HEK293 (cell line): Measurements from ENCODE around the gene RBP2.
A peak's percentile ranks its signal among the peaks of the same experiment; 100 is the strongest.

Source experiments
- CTCF ChIA-PET: fragments of 350-600 bp; formaldehyde crosslinking; extraction: SDS; loops from one replicate; lab custom pipeline; 2021; ENCODE audit warnings: antibody characterized with exemption; lab: Yijun Ruan, JAX
- POLR2A ChIA-PET: fragments of 300-600 bp; formaldehyde crosslinking; extraction: SDS; loops from one replicate; lab custom pipeline; 2020; ENCODE audit warnings: antibody characterized with exemption, inconsistent platforms; lab: Yijun Ruan, JAX
- H3K27ac ChIP-seq: fragments of 200-500 bp; sonication (Bioruptor generic); 2 replicates; pipeline ENCODE4 v1.5.1; 2014; ENCODE audit warnings: low read depth, low read length, control low read depth, inconsistent platforms; ENCODE audit errors: extremely low read depth
- H3K36me3 ChIP-seq, 2 experiments: fragments of 200-500 bp in 1 of 2; sonication (Bioruptor generic) in 1 of 2; 1 replicate in 1 of 2; 2 replicates in 1 of 2; pipeline ENCODE4 v1.5.1; 2014 to 2017; ENCODE audit warnings: inconsistent platforms in 2 of 2, low read length in 2 of 2; ENCODE audit not compliant: control insufficient read depth in 2 of 2, insufficient read depth in 1 of 2
- H3K4me1 ChIP-seq: fragments of 200-500 bp; sonication (Bioruptor generic); 2 replicates; pipeline ENCODE4 v1.5.1; 2014; ENCODE audit warnings: mild to moderate bottlenecking, low read length, inconsistent platforms; ENCODE audit not compliant: control insufficient read depth, insufficient read depth
- H3K4me3 ChIP-seq: 2 replicates; pipeline ENCODE4 v1.5.1; 2011; ENCODE audit warnings: low read depth, mild to moderate bottlenecking, control low read depth, low read length, moderate library complexity
- H3K9me3 ChIP-seq: fragments of 200-500 bp; sonication (Bioruptor generic); 2 replicates; pipeline ENCODE4 v1.5.1; 2014; ENCODE audit warnings: low read depth, low read length, inconsistent platforms; ENCODE audit not compliant: control insufficient read depth, insufficient read depth
- BCL6B ChIP-seq: fragments of 450-650 bp; formaldehyde crosslinking; IDR thresholded peaks from 2 replicates; pipeline ENCODE4 v1.5.1; 2017; ENCODE audit warnings: missing biosample characterization, missing genetic modification characterization
- KLF10 ChIP-seq: fragments of 450-650 bp; IDR thresholded peaks from 2 replicates; pipeline ENCODE4 v1.5.1; 2018; ENCODE audit warnings: missing biosample characterization, mild to moderate bottlenecking, missing genetic modification characterization
- MEIS1 ChIP-seq: sonication (generic); formaldehyde crosslinking; IDR thresholded peaks from 2 replicates; pipeline ENCODE4 v1.8.1; 2022; ENCODE audit warnings: missing genetic modification reagents, mild to moderate bottlenecking, borderline replicate concordance
- MZF1 ChIP-seq: fragments of 450-650 bp; formaldehyde crosslinking; IDR thresholded peaks from 2 replicates; pipeline ENCODE4 v1.5.1; 2017; ENCODE audit warnings: missing biosample characterization, missing genetic modification characterization, borderline replicate concordance
- ZBTB17 ChIP-seq: fragments of 450-650 bp; formaldehyde crosslinking; IDR thresholded peaks from 2 replicates; pipeline ENCODE4 v1.5.1; 2016; ENCODE audit warnings: missing biosample characterization, missing genetic modification characterization
- ZNF223 ChIP-seq: fragments of 450-650 bp; formaldehyde crosslinking; IDR thresholded peaks from 2 replicates; pipeline ENCODE4 v1.5.1; 2016; ENCODE audit warnings: missing biosample characterization, missing genetic modification characterization
- ZNF24 ChIP-seq: fragments of 450-650 bp; formaldehyde crosslinking; IDR thresholded peaks from 2 replicates; pipeline ENCODE4 v1.5.1; 2016; ENCODE audit warnings: missing biosample characterization, missing genetic modification characterization
- ZNF302 ChIP-seq: fragments of 450-650 bp; formaldehyde crosslinking; IDR thresholded peaks from 2 replicates; pipeline ENCODE4 v1.5.1; 2016; ENCODE audit warnings: missing biosample characterization, missing genetic modification characterization, low read depth
- ZNF324 ChIP-seq: fragments of 450-650 bp; formaldehyde crosslinking; IDR thresholded peaks from 2 replicates; pipeline ENCODE4 v1.5.1; 2016; ENCODE audit warnings: missing biosample characterization, missing genetic modification characterization
- ZNF610 ChIP-seq: fragments of 450-650 bp; formaldehyde crosslinking; IDR thresholded peaks from 2 replicates; pipeline ENCODE4 v1.5.1; 2016; ENCODE audit warnings: missing biosample characterization, missing genetic modification characterization, borderline replicate concordance
- TF ChIP-seq, protein P1 (sequence below): fragments of 450-650 bp; formaldehyde crosslinking; IDR thresholded peaks from 2 replicates; pipeline ENCODE4 v1.5.1; 2016; ENCODE audit warnings: missing biosample characterization, missing genetic modification characterization, low read depth
- TF ChIP-seq, protein P2 (sequence below): fragments of 450-650 bp; formaldehyde crosslinking; IDR thresholded peaks from 2 replicates; pipeline ENCODE4 v1.5.1; 2016; ENCODE audit warnings: missing biosample characterization, missing genetic modification characterization
- TF ChIP-seq, protein P3 (sequence below): fragments of 450-650 bp; formaldehyde crosslinking; IDR thresholded peaks from 2 replicates; pipeline ENCODE4 v1.5.1; 2016; ENCODE audit warnings: missing biosample characterization, missing genetic modification characterization
- TF ChIP-seq, protein P4 (sequence below): fragments of 450-650 bp; IDR thresholded peaks from 2 replicates; pipeline ENCODE4 v1.5.1; 2018; ENCODE audit warnings: missing biosample characterization, mild to moderate bottlenecking, missing genetic modification characterization

The RBP2 gene

DNA sequence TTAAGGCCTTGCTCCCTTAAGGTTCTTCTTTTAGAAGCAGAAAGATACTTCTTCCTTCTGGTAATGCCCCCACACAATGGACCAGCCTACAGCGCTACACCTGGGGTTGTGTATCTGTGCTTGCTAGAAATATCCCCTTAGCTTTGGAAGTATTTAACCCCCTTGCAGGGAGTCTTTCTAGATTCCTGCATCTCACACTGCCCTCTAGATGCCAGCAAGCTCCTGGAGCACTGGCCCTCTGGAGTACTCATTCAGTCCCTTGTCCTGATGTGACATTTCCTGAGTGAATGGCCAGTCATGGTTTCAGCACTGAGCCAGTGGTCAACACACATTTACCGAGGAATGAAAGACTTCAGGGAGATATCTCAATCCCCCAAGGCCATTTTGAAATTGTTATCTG, 30.4 kb upstream of the RBP2 start (continued):
- TF ChIP-seq MZF1 (tag by site-specific recombination) (no peak), ZNF24 (tag by site-specific recombination) (no peak), KLF10 (tag by site-specific recombination) (no peak), ZNF610 (tag by site-specific recombination) (no peak), ZBTB17 (tag by site-specific recombination) (no peak)
- TF ChIP-seq, protein P1, sequence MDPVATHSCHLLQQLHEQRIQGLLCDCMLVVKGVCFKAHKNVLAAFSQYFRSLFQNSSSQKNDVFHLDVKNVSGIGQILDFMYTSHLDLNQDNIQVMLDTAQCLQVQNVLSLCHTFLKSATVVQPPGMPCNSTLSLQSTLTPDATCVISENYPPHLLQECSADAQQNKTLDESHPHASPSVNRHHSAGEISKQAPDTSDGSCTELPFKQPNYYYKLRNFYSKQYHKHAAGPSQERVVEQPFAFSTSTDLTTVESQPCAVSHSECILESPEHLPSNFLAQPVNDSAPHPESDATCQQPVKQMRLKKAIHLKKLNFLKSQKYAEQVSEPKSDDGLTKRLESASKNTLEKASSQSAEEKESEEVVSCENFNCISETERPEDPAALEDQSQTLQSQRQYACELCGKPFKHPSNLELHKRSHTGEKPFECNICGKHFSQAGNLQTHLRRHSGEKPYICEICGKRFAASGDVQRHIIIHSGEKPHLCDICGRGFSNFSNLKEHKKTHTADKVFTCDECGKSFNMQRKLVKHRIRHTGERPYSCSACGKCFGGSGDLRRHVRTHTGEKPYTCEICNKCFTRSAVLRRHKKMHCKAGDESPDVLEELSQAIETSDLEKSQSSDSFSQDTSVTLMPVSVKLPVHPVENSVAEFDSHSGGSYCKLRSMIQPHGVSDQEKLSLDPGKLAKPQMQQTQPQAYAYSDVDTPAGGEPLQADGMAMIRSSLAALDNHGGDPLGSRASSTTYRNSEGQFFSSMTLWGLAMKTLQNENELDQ (tag by site-specific recombination) = no peak
- TF ChIP-seq, protein P2, sequence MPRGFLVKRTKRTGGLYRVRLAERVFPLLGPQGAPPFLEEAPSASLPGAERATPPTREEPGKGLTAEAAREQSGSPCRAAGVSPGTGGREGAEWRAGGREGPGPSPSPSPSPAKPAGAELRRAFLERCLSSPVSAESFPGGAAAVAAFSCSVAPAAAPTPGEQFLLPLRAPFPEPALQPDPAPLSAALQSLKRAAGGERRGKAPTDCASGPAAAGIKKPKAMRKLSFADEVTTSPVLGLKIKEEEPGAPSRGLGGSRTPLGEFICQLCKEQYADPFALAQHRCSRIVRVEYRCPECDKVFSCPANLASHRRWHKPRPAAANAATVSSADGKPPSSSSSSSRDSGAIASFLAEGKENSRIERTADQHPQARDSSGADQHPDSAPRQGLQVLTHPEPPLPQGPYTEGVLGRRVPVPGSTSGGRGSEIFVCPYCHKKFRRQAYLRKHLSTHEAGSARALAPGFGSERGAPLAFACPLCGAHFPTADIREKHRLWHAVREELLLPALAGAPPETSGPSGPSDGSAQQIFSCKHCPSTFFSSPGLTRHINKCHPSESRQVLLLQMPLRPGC (tag by site-specific recombination) = no peak

GRCh38 chr3:139505829-139506386, 29.6 kb upstream of the RBP2 start:
- no peak overlapping the region for H3K27ac ChIP-seq
- ChIA-PET POLR2A (no interaction called here), CTCF (no interaction called here)
- H3K9me3 ChIP-seq = no peaks in the 10 kb centered on the region
- no peak overlapping the region for H3K4me3 ChIP-seq
- no peaks in the 10 kb centered on the region for H3K36me3 ChIP-seq
- H3K4me1 ChIP-seq = no peaks in the 10 kb centered on the region
- TF ChIP-seq ZNF302 (tag by site-specific recombination) (no peak), MEIS1 (no peak), ZNF223 (tag by site-specific recombination) (no peak), ZNF324 (tag by site-specific recombination) (no peak)
- TF ChIP-seq, protein P3, sequence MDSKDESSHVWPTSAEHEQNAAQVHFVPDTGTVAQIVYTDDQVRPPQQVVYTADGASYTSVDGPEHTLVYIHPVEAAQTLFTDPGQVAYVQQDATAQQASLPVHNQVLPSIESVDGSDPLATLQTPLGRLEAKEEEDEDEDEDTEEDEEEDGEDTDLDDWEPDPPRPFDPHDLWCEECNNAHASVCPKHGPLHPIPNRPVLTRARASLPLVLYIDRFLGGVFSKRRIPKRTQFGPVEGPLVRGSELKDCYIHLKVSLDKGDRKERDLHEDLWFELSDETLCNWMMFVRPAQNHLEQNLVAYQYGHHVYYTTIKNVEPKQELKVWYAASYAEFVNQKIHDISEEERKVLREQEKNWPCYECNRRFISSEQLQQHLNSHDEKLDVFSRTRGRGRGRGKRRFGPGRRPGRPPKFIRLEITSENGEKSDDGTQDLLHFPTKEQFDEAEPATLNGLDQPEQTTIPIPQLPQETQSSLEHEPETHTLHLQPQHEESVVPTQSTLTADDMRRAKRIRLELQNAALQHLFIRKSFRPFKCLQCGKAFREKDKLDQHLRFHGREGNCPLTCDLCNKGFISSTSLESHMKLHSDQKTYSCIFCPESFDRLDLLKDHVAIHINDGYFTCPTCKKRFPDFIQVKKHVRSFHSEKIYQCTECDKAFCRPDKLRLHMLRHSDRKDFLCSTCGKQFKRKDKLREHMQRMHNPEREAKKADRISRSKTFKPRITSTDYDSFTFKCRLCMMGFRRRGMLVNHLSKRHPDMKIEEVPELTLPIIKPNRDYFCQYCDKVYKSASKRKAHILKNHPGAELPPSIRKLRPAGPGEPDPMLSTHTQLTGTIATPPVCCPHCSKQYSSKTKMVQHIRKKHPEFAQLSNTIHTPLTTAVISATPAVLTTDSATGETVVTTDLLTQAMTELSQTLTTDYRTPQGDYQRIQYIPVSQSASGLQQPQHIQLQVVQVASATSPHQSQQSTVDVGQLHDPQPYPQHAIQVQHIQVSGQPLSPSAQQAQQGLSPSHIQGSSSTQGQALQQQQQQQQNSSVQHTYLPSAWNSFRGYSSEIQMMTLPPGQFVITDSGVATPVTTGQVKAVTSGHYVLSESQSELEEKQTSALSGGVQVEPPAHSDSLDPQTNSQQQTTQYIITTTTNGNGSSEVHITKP (tag by site-specific recombination) = no peak
- TF ChIP-seq, protein P4, sequence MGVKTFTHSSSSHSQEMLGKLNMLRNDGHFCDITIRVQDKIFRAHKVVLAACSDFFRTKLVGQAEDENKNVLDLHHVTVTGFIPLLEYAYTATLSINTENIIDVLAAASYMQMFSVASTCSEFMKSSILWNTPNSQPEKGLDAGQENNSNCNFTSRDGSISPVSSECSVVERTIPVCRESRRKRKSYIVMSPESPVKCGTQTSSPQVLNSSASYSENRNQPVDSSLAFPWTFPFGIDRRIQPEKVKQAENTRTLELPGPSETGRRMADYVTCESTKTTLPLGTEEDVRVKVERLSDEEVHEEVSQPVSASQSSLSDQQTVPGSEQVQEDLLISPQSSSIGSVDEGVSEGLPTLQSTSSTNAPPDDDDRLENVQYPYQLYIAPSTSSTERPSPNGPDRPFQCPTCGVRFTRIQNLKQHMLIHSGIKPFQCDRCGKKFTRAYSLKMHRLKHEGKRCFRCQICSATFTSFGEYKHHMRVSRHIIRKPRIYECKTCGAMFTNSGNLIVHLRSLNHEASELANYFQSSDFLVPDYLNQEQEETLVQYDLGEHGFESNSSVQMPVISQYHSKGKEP (tag by site-specific recombination) = no peak
- TF ChIP-seq, all 188 proteins: peak for 0

DNA sequence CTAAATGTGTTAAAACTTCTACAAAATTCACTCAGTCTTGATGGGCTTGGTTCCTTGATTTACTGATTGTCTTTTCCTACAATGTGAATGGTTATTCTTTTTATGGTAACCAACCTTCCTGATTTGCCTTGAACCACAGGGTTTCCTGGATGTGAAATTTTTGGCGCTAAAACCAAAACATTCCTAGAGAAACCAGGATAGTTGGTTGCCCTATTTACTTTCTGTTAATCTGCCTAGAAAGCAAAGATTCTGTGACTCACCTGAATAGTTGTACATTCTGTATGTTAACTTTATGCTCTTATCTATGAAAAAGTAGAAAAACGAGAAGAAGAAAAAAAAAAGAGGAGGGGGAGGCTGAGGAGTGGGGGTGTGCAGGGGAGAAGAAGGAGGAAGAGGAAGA, 23.2 kb upstream of the RBP2 start:
- TF ChIP-seq ZNF324 (tag by site-specific recombination) (no peak), BCL6B (tag by site-specific recombination) (0 out of 2 replicates have a peak, but pooled peaks have one; percentile 41)
- TF ChIP-seq, all 188 proteins: peak for 1
- CTCF ChIA-PET = interaction anchor here (0.6 to 1.3 kb wide), 3 partner anchors 35 to 140 kb away, joined by 3 read pairs; no protein-coding TSS in a partner anchor

More for the DNA sequence above, 23.2 kb upstream of the RBP2 start:
- no peak overlapping the region for H3K4me3 ChIP-seq
- POLR2A ChIA-PET = no interaction called here
- H3K27ac ChIP-seq = no peak overlapping the region
- H3K9me3 ChIP-seq = no peaks in the 10 kb centered on the region
- H3K36me3 ChIP-seq = no peaks in the 10 kb centered on the region
- no peaks in the 10 kb centered on the region for H3K4me1 ChIP-seq
